GM19035 (cell line): ENCODE data around the gene SERF1A.
"Not testable (repeated sequence)": the region's sequence is repeated elsewhere in the genome, so short reads cannot be mapped to it uniquely, and the experiment has no call there.

Experiments
- ATAC-seq: cut with Tn5 transposase; IDR thresholded peaks from one replicate; pipeline ENCODE4 v1.9.1; 2021; ENCODE audit not compliant: unreplicated experiment

Gene SERF1A

GRCh38 chr5:70900533-70901271, at the start of gene SERF1A:
Gene SERF1A (plus strand): TSS chr5:70900669. CDS start chr5:70900870, 201 bp downstream.
- ATAC-seq = peak; percentile 91

- ATAC-seq = not testable (repeated sequence)
These were observed 33.7 kb upstream of the SERF1A start for GRCh38 chr5:70866778-70867177.

DNA sequence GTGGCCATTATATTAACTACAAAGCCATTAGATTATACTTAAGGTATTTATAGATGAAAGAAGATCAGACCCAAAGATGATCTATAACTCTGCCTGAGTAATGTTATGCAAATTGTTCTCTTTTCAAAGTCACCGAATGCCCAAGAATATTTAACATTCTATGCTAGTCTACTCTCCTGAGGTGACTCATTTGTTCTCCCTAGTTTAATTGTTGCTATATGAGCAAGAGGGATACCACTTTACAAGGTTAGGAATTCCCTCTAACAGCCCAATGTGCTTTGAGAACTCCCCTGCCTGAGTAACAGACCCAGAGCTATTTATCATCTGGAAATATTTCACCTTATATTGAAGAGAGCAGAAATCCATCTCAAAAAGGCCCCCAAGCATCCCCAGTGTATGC, 29.8 kb upstream of the SERF1A start:
- ATAC-seq = not testable (repeated sequence)

- ATAC-seq = not testable (repeated sequence)
These were observed 4.4 kb upstream of the SERF1A start for GRCh38 chr5:70896076-70896475.

GRCh38 chr5:70901272-70901571, 753 bp downstream of the SERF1A start:
- ATAC-seq = peak; percentile 27

DNA sequence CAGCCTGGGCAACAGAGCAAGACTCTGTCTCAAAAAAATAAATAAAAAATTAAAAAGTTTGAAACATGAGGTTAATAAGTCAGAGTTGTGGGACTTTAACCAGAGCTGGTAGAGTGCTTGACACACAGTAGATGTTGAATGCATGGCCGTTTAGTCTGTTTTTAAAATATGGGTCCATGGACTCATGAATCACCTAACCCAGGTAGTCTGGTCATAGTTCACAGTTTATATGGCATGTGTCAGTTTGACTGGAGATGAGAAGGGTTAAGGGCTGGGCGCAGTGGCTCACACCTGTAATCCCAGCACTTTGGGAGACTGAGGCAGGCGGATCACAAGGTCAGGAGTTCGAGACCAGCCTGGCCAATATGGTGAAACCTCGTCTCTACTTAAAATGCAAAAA, 6.2 kb downstream of the SERF1A start:
- ATAC-seq = not testable (repeated sequence)

GRCh38 chr5:70916829-70917228, 16.4 kb downstream of the SERF1A start:
- not testable (repeated sequence) for ATAC-seq

- ATAC-seq = peak; percentile 30
These were observed 24.7 kb downstream of the SERF1A start for GRCh38 chr5:70925211-70925562.

GRCh38 chr5:70931709-70932368, 31.4 kb downstream of the SERF1A start:
- not testable (repeated sequence) for ATAC-seq

DNA sequence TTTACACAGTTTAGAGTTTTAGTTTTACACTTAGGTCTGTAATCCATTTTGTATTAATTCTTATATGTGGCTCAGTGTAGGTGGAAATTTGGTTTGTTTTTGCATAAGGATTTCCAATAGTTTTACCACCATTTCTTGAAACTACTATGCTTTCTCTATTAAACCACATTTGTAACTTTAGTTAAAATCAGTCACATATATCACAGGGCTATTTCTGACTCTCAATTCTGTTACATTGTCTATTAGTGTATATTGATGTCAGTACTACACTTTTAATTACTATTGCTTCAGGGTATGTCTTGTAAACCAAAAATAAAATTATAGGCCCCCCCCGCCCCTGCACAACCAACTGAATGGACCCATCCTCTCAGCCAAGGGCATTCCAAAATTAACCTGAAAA, 32.1 kb downstream of the SERF1A start:
- ATAC-seq = not testable (repeated sequence)

DNA sequence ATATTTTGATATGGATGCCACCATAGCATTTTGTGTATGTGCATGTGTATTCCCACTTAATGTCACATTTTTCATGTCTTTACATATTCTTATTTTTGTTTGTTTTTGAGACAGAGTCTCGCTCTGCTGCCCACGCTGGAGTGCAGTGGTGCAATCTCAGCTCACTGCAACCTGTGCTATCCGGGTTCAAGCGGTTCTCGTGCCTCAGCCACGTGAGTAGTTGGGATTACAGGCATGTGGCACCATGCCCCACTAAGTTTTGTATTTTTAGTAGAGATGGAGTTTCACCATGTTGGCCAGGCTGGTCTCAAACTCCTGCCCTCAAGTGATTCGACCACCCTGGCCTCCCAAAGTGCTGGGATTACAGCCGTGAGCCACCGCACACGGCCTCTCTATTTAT, 52.6 kb downstream of the SERF1A start:
- not testable (repeated sequence) for ATAC-seq
